ENCODE measurements around the gene FN1. TPM values are rescaled to one million over a fixed set of nuclear protein-coding genes. Genes with fewer than 3 reads are reported as not detected.

FN1 gene
- total and polyA plus RNA-seq, 2 donors (not counting 3 experiments of a cell fraction or from before 2014, with no cell fraction given) = 3,221 to 3,740 TPM

DNA sequence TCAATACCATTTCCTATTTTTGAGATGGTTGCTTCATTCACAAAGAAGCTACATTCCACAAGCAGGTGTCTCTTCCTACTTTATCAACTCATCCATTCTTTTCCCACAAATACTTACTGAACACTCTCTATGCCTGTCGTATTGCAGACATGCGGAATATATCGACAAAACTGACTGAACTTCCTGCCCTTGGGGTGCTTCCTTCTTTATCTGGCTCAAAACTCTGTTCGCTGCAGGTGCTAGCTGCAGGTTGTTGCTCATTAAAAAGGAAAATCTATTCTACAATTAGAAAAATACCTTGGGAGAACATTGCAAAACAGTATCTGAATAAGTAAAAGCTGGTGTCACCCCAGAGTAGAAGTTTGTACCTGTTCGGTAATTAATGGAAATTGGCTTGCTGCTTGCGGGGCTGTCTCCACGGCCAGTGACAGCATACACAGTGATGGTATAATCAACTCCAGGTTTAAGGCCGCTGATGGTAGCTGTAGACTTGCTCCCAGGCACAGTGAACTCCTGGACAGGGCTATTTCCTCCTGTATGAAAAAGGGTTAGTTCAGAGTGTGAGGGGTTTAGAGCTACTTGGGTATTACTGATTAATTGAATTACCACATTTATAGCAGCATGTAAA, 52.1 kb downstream of the FN1 start:
- no peak for FAIRE-seq
- CTCF ChIA-PET = interaction anchor here (1.3 kb wide), 1 partner anchor 18 kb away, joined by 3 read pairs; no protein-coding TSS in a partner anchor
- no peak overlapping the region for H3K4me2 ChIP-seq (ENCODE audit: insufficient read depth, low read length)

DNA sequence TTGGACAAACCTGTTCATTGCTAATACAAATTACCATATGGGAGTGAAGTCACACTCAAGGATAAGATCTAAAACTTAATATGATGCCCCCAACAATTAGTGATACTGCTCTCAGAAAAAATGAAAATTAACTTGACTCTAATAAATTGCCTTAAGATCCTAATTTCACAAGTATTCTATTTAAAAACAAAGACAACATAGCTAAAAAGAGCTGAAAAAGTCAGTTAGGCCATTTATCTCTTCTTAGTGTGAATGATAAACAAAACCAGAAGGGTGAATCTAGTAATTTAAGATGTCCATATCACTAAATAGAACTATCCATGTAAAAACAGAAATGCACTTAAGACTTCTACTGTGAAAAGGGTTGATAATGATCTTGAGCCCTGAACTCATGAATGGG, 53.4 kb downstream of the FN1 start:
- Histone ChIP-seq H3K27ac (ENCODE audit: insufficient read depth, low read depth, low read length) (no peak overlapping the region), H3K36me3 (ENCODE audit: control insufficient read depth in 2 of 2, extremely low read depth in 1 of 2, insufficient read depth in 2 of 2, low read length in 2 of 2) (peaks cover 40 to 73% of the 10 kb centered on the region in 2 experiments)
- TF ChIP-seq EZH2 (IDR thresholded peaks at IDR 0.05; ENCODE audit: borderline replicate concordance, low read depth, low read length, severe bottlenecking) = no peak
- no peak for TF ChIP-seq MYC (IDR thresholded peaks at IDR 0.05; ENCODE audit: low read depth, low read length)
- TF ChIP-seq, protein P1, sequence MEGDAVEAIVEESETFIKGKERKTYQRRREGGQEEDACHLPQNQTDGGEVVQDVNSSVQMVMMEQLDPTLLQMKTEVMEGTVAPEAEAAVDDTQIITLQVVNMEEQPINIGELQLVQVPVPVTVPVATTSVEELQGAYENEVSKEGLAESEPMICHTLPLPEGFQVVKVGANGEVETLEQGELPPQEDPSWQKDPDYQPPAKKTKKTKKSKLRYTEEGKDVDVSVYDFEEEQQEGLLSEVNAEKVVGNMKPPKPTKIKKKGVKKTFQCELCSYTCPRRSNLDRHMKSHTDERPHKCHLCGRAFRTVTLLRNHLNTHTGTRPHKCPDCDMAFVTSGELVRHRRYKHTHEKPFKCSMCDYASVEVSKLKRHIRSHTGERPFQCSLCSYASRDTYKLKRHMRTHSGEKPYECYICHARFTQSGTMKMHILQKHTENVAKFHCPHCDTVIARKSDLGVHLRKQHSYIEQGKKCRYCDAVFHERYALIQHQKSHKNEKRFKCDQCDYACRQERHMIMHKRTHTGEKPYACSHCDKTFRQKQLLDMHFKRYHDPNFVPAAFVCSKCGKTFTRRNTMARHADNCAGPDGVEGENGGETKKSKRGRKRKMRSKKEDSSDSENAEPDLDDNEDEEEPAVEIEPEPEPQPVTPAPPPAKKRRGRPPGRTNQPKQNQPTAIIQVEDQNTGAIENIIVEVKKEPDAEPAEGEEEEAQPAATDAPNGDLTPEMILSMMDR (IDR thresholded peaks at IDR 0.05; ENCODE audit: extremely low read depth in 1 of 2, insufficient read depth in 1 of 2, low read depth in 1 of 2, low read length in 2 of 2) = no peak

More for the DNA sequence above, 52.1 kb downstream of the FN1 start:
- H4K20me1 ChIP-seq (replicated peaks; ENCODE audit: control insufficient read depth, extremely low read depth, insufficient read depth, low read length) = no peaks in the 10 kb centered on the region
- H3K4me1 ChIP-seq (ENCODE audit: control insufficient read depth, extremely low read depth, insufficient read depth, low read length) = no peaks in the 10 kb centered on the region
- DNase-seq (ENCODE audit: low read depth, low spot score) = no peak
- H3K79me2 ChIP-seq (ENCODE audit: control insufficient read depth, insufficient read depth, low read length) = peaks cover 3% of the 10 kb centered on the region
- H3K9ac ChIP-seq (replicated peaks; ENCODE audit: extremely low read depth, insufficient read depth, low read length) = no peak overlapping the region
- no peaks in the 10 kb centered on the region for H3K9me3 ChIP-seq (replicated peaks; ENCODE audit: control insufficient read depth, insufficient read depth, low read length)
- TSS peak; percentile 51 for BruUV-seq (replicated peaks)
- POLR2A ChIA-PET = no interaction called here
- no peak overlapping the region for H3K27ac ChIP-seq (ENCODE audit: insufficient read depth, low read depth, low read length)
- no peak overlapping the region for H3K4me3 ChIP-seq (replicated peaks in 1 of 3; ENCODE audit: insufficient read depth in 1 of 3, low read depth in 1 of 3, low read length in 3 of 3)
- H2AFZ ChIP-seq (ENCODE audit: low read depth, low read length) = no peak overlapping the region
- TF ChIP-seq JUN (IDR thresholded peaks at IDR 0.05; ENCODE audit: borderline replicate concordance, insufficient read depth, insufficient read length, low read depth) (no peak), POLR2A (IDR thresholded peaks at IDR 0.05; ENCODE audit: low read depth, low read length) (peak; percentile 36)
- H3K9me1 ChIP-seq (replicated peaks; ENCODE audit: control insufficient read depth, extremely low read depth, insufficient read depth, low read length) = no peaks in the 10 kb centered on the region
- intact Hi-C loops (cut with micrococcal nuclease) (no loop called here), dilution Hi-C loops (cut with MboI; ENCODE audit: extremely low pct_ligation_motif_present, low sequenced_read_pairs) (no loop called here)
- no peaks in the 10 kb centered on the region for H3K27me3 ChIP-seq (ENCODE audit: control insufficient read depth in 2 of 2, insufficient read depth in 2 of 2, low read length in 2 of 2)
- H3K36me3 ChIP-seq (ENCODE audit: control insufficient read depth in 2 of 2, extremely low read depth in 1 of 2, insufficient read depth in 2 of 2, low read length in 2 of 2) = peaks cover 43 to 74% of the 10 kb centered on the region in 2 experiments

More for the DNA sequence above, 53.4 kb downstream of the FN1 start:
- ChIA-PET POLR2A (no interaction called here), CTCF (no interaction called here)
- no peak for FAIRE-seq
- no peak for DNase-seq (ENCODE audit: low read depth, low spot score)
- no peak overlapping the region for H3K4me2 ChIP-seq (ENCODE audit: insufficient read depth, low read length)
- H3K9ac ChIP-seq (replicated peaks; ENCODE audit: extremely low read depth, insufficient read depth, low read length) = no peak overlapping the region
- H2AFZ ChIP-seq (ENCODE audit: low read depth, low read length) = no peak overlapping the region
- intact Hi-C loops (cut with micrococcal nuclease) = no loop called here
- dilution Hi-C loops (cut with MboI; ENCODE audit: extremely low pct_ligation_motif_present, low sequenced_read_pairs) = no loop called here
- no peak overlapping the region for H3K4me3 ChIP-seq (replicated peaks in 1 of 3; ENCODE audit: insufficient read depth in 1 of 3, low read depth in 1 of 3, low read length in 3 of 3)
- H3K9me1 ChIP-seq (replicated peaks; ENCODE audit: control insufficient read depth, extremely low read depth, insufficient read depth, low read length) = no peaks in the 10 kb centered on the region
- peaks cover 2% of the 10 kb centered on the region for H3K79me2 ChIP-seq (ENCODE audit: control insufficient read depth, insufficient read depth, low read length)
- H3K9me3 ChIP-seq (replicated peaks; ENCODE audit: control insufficient read depth, insufficient read depth, low read length) = no peaks in the 10 kb centered on the region
- no peaks in the 10 kb centered on the region for H3K4me1 ChIP-seq (ENCODE audit: control insufficient read depth, extremely low read depth, insufficient read depth, low read length)
- no peaks in the 10 kb centered on the region for H4K20me1 ChIP-seq (replicated peaks; ENCODE audit: control insufficient read depth, extremely low read depth, insufficient read depth, low read length)
- H3K27me3 ChIP-seq (ENCODE audit: control insufficient read depth in 2 of 2, insufficient read depth in 2 of 2, low read length in 2 of 2) = no peaks in the 10 kb centered on the region
- BruUV-seq (replicated peaks) = no TSS peak

Measured in endothelial cell of umbilical vein (primary cell).